Measurements from ENCODE around the gene MIDN. TPM values are rescaled to one million over a fixed set of nuclear protein-coding genes. Genes with fewer than 3 reads are reported as not detected.

The MIDN gene
- total RNA-seq, 2 donors from 2014 or later = 35.8 to 42.9 TPM

DNA sequence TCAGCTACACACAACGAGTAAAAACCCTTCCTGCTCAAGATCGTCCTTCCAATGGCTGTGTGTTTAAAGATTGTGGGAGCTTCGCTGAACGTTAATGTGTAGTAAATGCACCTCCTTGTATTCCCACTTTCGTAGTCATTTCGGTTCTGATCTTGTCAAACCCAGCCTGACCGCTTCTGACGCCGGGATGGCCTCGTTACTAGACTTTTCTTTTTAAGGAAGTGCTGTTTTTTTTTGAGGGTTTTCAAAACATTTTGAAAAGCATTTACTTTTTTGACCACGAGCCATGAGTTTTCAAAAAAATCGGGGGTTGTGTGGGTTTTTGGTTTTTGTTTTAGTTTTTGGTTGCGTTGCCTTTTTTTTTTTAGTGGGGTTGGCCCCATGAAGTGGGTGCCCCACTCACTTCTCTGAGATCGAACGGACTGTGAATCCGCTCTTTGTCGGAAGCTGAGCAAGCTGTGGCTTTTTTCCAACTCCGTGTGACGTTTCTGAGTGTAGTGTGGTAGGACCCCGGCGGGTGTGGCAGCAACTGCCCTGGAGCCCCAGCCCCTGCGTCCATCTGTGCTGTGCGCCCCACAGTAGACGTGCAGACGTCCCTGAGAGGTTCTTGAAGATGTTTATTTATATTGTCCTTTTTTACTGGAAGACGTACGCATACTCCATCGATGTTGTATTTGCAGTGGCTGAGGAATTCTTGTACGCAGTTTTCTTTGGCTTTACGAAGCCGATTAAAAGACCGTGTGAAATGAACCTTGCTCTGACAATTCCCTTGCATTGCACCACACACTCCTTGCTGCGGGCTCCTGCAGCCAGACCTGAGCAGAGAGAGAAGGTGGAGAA lies 24.3 kb downstream of the MIDN start:
- H3K9me3 ChIP-seq = no peaks in the 10 kb centered on the region
- H3K4me1 ChIP-seq (replicated peaks) = peaks cover 57% of the 10 kb centered on the region
- peak overlapping the region in 1 of 2 donors; percentile 99 for H3K4me3 ChIP-seq
- H3K27me3 ChIP-seq (replicated peaks; ENCODE audit: insufficient read depth) = no peaks in the 10 kb centered on the region
- WGBS = 50% methylated on average over 33 of the region's 33 CpGs
- peak; percentile 14 for DNase-seq (ENCODE audit: low spot score)
- H3K36me3 ChIP-seq = peaks cover 9 to 34% of the 10 kb centered on the region in 2 donors
- intact Hi-C loops (cut with DNase I) = loop anchor here (10.0 kb wide), 1 partner anchor 132 kb away; the partner anchor contains the start of genes DAZAP1 and GAMT
- no peak for TF ChIP-seq POLR2AphosphoS5 (IDR thresholded peaks at IDR 0.05)
- TF ChIP-seq, protein P1, sequence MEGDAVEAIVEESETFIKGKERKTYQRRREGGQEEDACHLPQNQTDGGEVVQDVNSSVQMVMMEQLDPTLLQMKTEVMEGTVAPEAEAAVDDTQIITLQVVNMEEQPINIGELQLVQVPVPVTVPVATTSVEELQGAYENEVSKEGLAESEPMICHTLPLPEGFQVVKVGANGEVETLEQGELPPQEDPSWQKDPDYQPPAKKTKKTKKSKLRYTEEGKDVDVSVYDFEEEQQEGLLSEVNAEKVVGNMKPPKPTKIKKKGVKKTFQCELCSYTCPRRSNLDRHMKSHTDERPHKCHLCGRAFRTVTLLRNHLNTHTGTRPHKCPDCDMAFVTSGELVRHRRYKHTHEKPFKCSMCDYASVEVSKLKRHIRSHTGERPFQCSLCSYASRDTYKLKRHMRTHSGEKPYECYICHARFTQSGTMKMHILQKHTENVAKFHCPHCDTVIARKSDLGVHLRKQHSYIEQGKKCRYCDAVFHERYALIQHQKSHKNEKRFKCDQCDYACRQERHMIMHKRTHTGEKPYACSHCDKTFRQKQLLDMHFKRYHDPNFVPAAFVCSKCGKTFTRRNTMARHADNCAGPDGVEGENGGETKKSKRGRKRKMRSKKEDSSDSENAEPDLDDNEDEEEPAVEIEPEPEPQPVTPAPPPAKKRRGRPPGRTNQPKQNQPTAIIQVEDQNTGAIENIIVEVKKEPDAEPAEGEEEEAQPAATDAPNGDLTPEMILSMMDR (IDR thresholded peaks at IDR 0.05) = no peak
- no peak for TF ChIP-seq POLR2A (IDR thresholded peaks at IDR 0.05)
- H3K27ac ChIP-seq = peak overlapping the region; percentile 98 to 100

DNA sequence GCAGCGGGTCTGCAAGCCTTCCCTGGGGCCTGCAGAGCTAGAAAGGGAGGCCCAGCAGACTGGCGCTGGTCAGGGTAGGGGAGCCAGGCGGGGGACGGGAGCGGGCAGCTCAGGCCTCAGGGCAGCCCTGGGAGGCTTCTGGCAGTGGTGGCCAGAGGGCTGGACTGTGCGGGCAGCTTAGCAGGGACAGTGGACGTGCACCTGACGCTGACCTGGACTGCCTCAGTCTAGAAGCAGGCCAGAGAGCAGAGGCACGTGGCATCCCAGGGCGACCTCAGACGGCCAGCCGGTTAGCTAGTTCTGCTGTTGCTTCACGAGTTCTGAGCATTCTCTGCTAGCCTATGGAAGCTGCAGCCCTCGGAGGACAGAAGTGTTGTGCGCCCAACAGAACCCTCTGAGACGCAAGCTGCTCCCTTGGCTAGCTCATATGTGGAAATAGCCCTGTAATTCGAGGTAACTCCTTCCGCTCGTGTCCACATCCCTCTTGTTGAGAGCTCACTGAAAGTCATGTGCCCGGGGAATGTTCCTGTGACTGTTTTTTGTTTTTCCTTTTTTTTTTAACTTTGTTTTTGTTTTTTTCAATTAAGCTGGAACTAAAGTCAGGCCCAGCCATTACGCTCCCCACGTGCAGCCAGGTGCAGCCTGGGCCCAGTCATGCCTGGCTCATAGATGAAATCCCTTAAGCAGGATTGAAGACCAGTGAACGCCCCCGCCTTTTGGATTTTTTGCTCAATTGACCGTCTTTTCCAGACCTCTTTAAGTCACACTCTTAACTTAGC lies 25.1 kb downstream of the MIDN start:
- Histone ChIP-seq H3K4me1 (replicated peaks) (peaks cover 55% of the 10 kb centered on the region), H3K9me3 (no peaks in the 10 kb centered on the region), H3K27me3 (replicated peaks; ENCODE audit: insufficient read depth) (no peaks in the 10 kb centered on the region), H3K4me3 (peak overlapping the region in 1 of 2 donors; percentile 10), H3K36me3 (peaks cover 9 to 34% of the 10 kb centered on the region in 2 donors), H3K27ac (peak overlapping the region; percentile 7 to 100)
- TF ChIP-seq POLR2A (IDR thresholded peaks at IDR 0.05) (no peak), POLR2AphosphoS5 (IDR thresholded peaks at IDR 0.05) (no peak)
- TF ChIP-seq, protein P1 (IDR thresholded peaks at IDR 0.05) = no peak
- intact Hi-C loops (cut with DNase I) = loop anchor here (10.0 kb wide), 1 partner anchor 131 kb away; the partner anchor contains the start of genes DAZAP1 and GAMT
- 72% methylated on average over 25 of the region's 25 CpGs for WGBS
- DNase-seq (ENCODE audit: low spot score) = no peak

DNA sequence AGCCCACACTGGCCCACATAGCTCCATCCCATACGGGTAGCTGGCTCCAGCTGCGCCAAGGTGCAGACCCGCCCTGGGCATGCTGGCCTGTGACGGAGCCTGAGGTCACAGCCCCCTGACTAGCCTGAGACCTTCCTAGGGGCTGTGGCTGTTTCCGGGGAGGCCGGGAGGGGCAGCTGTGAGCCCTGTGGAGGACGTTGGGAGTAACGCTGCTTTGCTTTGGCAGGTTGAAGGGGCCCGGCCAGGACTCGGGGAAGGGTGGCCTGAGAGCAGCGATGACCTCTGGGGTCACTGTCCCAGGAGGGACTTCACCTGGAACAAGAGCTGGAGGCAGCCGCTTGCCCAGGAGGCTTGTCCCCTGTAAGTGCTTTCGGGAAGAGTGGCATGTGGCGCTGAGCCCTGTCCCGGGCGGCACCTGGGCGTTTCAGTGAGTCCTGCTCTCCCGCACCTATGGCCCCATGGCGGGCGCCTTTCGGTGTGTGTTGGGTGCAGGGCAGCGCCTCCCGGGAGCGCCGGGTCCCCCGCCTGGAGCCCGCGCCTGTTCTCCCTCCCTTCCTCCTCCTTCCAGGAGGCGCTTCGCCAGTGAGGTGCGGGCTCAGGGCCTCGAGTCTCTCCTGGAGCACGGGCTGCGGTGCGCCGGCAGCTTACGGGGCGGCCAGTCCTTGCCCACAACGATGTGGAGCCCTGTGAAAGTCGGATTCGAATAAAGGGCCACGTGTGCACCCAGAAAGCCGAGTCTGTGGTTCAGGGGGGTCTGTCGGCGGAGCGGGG lies 25.9 kb downstream of the MIDN start:
- H3K9me3 ChIP-seq = no peaks in the 10 kb centered on the region
- intact Hi-C loops (cut with DNase I) = loop anchor here (10.0 kb wide), 1 partner anchor 131 kb away; the partner anchor contains the start of genes DAZAP1 and GAMT
- TF ChIP-seq POLR2AphosphoS5 (IDR thresholded peaks at IDR 0.05) (no peak), POLR2A (IDR thresholded peaks at IDR 0.05) (no peak)
- TF ChIP-seq, protein P1 (IDR thresholded peaks at IDR 0.05) = no peak
- DNase-seq (ENCODE audit: low spot score) = peak; percentile 17
- peak overlapping the region; percentile 53 to 78 for H3K4me3 ChIP-seq
- H3K36me3 ChIP-seq = peaks cover 9 to 34% of the 10 kb centered on the region in 2 donors
- peaks cover 51% of the 10 kb centered on the region for H3K4me1 ChIP-seq (replicated peaks)
- peak overlapping the region; percentile 94 to 99 for H3K27ac ChIP-seq
- no peaks in the 10 kb centered on the region for H3K27me3 ChIP-seq (replicated peaks; ENCODE audit: insufficient read depth)
- 66% methylated on average over 46 of the region's 46 CpGs for WGBS

DNA sequence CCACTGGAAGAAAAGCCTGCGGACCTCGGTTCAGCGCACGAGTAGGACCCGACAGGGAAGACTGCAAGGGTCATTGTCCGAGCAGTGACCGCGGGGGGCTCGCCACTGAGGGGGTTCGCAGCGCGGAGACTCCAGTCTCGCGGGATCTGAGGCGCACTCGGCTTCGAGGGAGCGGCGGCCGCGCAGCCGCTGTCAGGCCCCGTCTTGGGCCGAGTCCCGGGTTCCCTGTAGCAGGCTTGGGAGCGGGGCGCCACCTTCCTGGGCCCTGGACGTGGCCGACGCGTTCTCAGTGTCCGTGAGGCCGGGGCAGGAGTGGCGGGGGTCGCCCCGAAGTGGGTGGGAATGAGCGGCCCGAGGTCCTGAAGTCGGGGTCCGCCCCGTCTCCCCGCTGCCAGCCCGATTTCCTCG lies 26.5 kb downstream of the MIDN start:
- peaks cover 9 to 34% of the 10 kb centered on the region in 2 donors for H3K36me3 ChIP-seq
- DNase-seq (ENCODE audit: low spot score) = no peak
- H3K4me3 ChIP-seq = peak overlapping the region; percentile 53 to 78
- intact Hi-C loops (cut with DNase I) = loop anchor here (5.0 to 10.0 kb wide), 4 partner anchors 82 to 227 kb away; partner anchors contain the start of genes DAZAP1, GAMT and RPS15
- no peaks in the 10 kb centered on the region for H3K9me3 ChIP-seq
- H3K4me1 ChIP-seq (replicated peaks) = peaks cover 51% of the 10 kb centered on the region
- H3K27ac ChIP-seq = peak overlapping the region; percentile 94 to 99
- TF ChIP-seq POLR2AphosphoS5 (IDR thresholded peaks at IDR 0.05) (no peak), POLR2A (IDR thresholded peaks at IDR 0.05) (no peak)
- TF ChIP-seq, protein P1 (IDR thresholded peaks at IDR 0.05) = no peak
- H3K27me3 ChIP-seq (replicated peaks; ENCODE audit: insufficient read depth) = no peaks in the 10 kb centered on the region
- 35% methylated on average over 31 of the region's 44 CpGs for WGBS
